H1 (cell line): Measurements from ENCODE around the gene VPS26A. TPM values are rescaled to one million over a fixed set of nuclear protein-coding genes. Genes with fewer than 3 reads are reported as not detected.

Experiments used
- CTCF ChIA-PET: fragments of 300-600 bp; sonication (Branson Sonifier 250); formaldehyde crosslinking; loops from one replicate; lab custom pipeline; 2021; ENCODE audit not compliant: partially characterized antibody; lab: Charles Lee
- POLR2A ChIA-PET: fragments of 300-600 bp; sonication (Branson Sonifier 250); formaldehyde crosslinking; loops from one replicate; lab custom pipeline; 2021; ENCODE audit warnings: inconsistent platforms; ENCODE audit not compliant: partially characterized antibody; lab: Charles Lee
- DNase-seq, 2 experiments: peaks; one replicate each; pipeline versions ENCODE4 v3.0.0 to v3.0.0-alpha.2; 2010 to 2022; ENCODE audit warnings: low spot score in 2 of 2, low read depth in 1 of 2, mixed read lengths in 1 of 2
- FAIRE-seq: peaks from 2 replicates; lab custom pipeline; 2011; peaks lifted over from hg19 to GRCh38; lab: Jason Lieb, UNC
- H2AFZ ChIP-seq: 2 replicates; pipeline ENCODE4 v1.8.1; 2012; ENCODE audit warnings: low read length, inconsistent platforms
- H2AK5ac ChIP-seq: 2 replicates; pipeline ENCODE4 v1.6.1; 2013; ENCODE audit warnings: low read depth, low read length
- H2BK120ac ChIP-seq: replicated peaks from 2 replicates; pipeline ENCODE3; 2013; ENCODE audit warnings: low read depth, low read length, inconsistent platforms
- H2BK12ac ChIP-seq: 2 replicates; pipeline ENCODE4 v1.6.1; 2013; ENCODE audit warnings: low read depth, low read length
- H2BK15ac ChIP-seq: 2 replicates; pipeline ENCODE4 v1.6.1; 2013; ENCODE audit warnings: low read length
- H2BK20ac ChIP-seq: 2 replicates; pipeline ENCODE4 v1.6.1; 2013; ENCODE audit warnings: low read length
- H2BK5ac ChIP-seq: 2 replicates; pipeline ENCODE4 v1.6.1; 2013; ENCODE audit warnings: low read depth, low read length
- H3K14ac ChIP-seq: 2 replicates; pipeline ENCODE4 v1.6.1; 2013; ENCODE audit warnings: inconsistent platforms; ENCODE audit not compliant: insufficient read length
- H3K18ac ChIP-seq: 2 replicates; pipeline ENCODE4 v1.6.1; 2013; ENCODE audit warnings: low read length; ENCODE audit errors: extremely low read depth
- H3K23ac ChIP-seq: 2 replicates; pipeline ENCODE4 v1.6.1; 2013; ENCODE audit warnings: inconsistent platforms; ENCODE audit not compliant: insufficient read length
- H3K23me2 ChIP-seq: 2 replicates; pipeline ENCODE4 v1.6.1; 2013; ENCODE audit warnings: low read depth, low read length
- H3K27ac ChIP-seq: 2 replicates; pipeline ENCODE4 v1.6.1; 2011; ENCODE audit warnings: low read depth, low read length, inconsistent platforms
- H3K27me3 ChIP-seq, 4 experiments: replicated peaks in 1 of 4; 1 replicate in 1 of 4; 2 replicates in 3 of 4; pipeline versions ENCODE4 v1.6.1 to v1.8.1; 2011 to 2013; ENCODE audit warnings: low read length in 3 of 4, mild to moderate bottlenecking in 3 of 4, inconsistent platforms in 2 of 4, mixed read lengths in 2 of 4, moderate library complexity in 1 of 4; ENCODE audit not compliant: control insufficient read depth in 3 of 4, insufficient read depth in 3 of 4; ENCODE audit errors: extremely low read depth in 1 of 4
- H3K36me3 ChIP-seq, 4 experiments: 2 replicates each; pipeline versions ENCODE4 v1.6.1 to v1.8.1; 2011 to 2013; ENCODE audit warnings: mild to moderate bottlenecking in 4 of 4, low read length in 3 of 4, moderate library complexity in 2 of 4, control low read depth in 1 of 4, inconsistent platforms in 1 of 4; ENCODE audit not compliant: insufficient read depth in 4 of 4, control insufficient read depth in 2 of 4
- H3K4ac ChIP-seq: replicated peaks from 2 replicates; pipeline ENCODE3; 2013; ENCODE audit warnings: low read length, low read depth, mixed read lengths, inconsistent platforms; ENCODE audit not compliant: insufficient read length
- H3K4me1 ChIP-seq, 4 experiments: replicated peaks in 1 of 4; 1 replicate in 1 of 4; 2 replicates in 3 of 4; pipeline versions ENCODE4 v1.6.1 to v1.8.1; 2011 to 2013; ENCODE audit warnings: low read length in 3 of 4, inconsistent platforms in 2 of 4, mixed read lengths in 1 of 4; ENCODE audit not compliant: insufficient read depth in 4 of 4, control insufficient read depth in 3 of 4
- H3K4me2 ChIP-seq, 2 experiments: 2 replicates each; pipeline versions ENCODE4 v1.6.1 to v1.8.1; 2011 to 2013; ENCODE audit warnings: low read depth in 2 of 2, low read length in 2 of 2, control low read depth in 1 of 2, inconsistent platforms in 1 of 2, mild to moderate bottlenecking in 1 of 2; ENCODE audit not compliant: insufficient read depth in 1 of 2
- H3K4me3 ChIP-seq, 4 experiments: fragments of 200-600, 300-600 bp in 1 of 4; sonication (generic), shearing (Covaris generic), sonication (Bioruptor Twin) in 1 of 4; 2 replicates each; pipeline versions ENCODE4 v1.5.1 to v1.8.1; 2011 to 2016; ENCODE audit warnings: low read length in 4 of 4, low read depth in 3 of 4, control low read depth in 2 of 4, inconsistent platforms in 2 of 4, mild to moderate bottlenecking in 2 of 4, mixed read lengths in 1 of 4, moderate library complexity in 1 of 4; ENCODE audit not compliant: insufficient read depth in 2 of 4; ENCODE audit errors: extremely low read depth in 1 of 4
- H3K56ac ChIP-seq: replicated peaks from 2 replicates; pipeline ENCODE3; 2013; ENCODE audit warnings: low read depth, mild to moderate bottlenecking, mixed read lengths, low read length, inconsistent platforms; ENCODE audit not compliant: insufficient read length
- H3K79me1 ChIP-seq: 2 replicates; pipeline ENCODE4 v1.6.1; 2013; ENCODE audit warnings: low read depth, low read length, control low read depth
- H3K79me2 ChIP-seq, 2 experiments: 2 replicates each; pipeline versions ENCODE4 v1.6.1 to v1.8.1; 2012 to 2013; ENCODE audit warnings: low read length in 2 of 2, mild to moderate bottlenecking in 2 of 2, inconsistent platforms in 1 of 2; ENCODE audit not compliant: insufficient read depth in 2 of 2, control insufficient read depth in 1 of 2
- H3K9ac ChIP-seq, 4 experiments: replicated peaks in 1 of 4; 1 replicate in 1 of 4; 2 replicates in 3 of 4; pipeline versions ENCODE4 v1.6.1 to v1.8.1; 2011 to 2013; ENCODE audit warnings: low read depth in 3 of 4, low read length in 3 of 4, control low read depth in 2 of 4, mild to moderate bottlenecking in 2 of 4, moderate library complexity in 2 of 4, inconsistent platforms in 1 of 4; ENCODE audit errors: extremely low read depth in 1 of 4
- H3K9me3 ChIP-seq, 2 experiments: 2 replicates each; pipeline versions ENCODE4 v1.6.1 to v1.8.1; 2012 to 2013; ENCODE audit warnings: mild to moderate bottlenecking in 2 of 2, moderate library complexity in 2 of 2, control low read depth in 1 of 2, inconsistent platforms in 1 of 2, low read depth in 1 of 2, low read length in 1 of 2, mixed read lengths in 1 of 2; ENCODE audit not compliant: insufficient read depth in 2 of 2
- H4K20me1 ChIP-seq, 2 experiments: replicated peaks in 1 of 2; 2 replicates each; pipeline versions ENCODE3 to v1.8.1; 2011 to 2013; ENCODE audit warnings: inconsistent platforms in 2 of 2, low read length in 2 of 2, mild to moderate bottlenecking in 1 of 2; ENCODE audit not compliant: insufficient read depth in 2 of 2, control insufficient read depth in 1 of 2
- H4K5ac ChIP-seq: 2 replicates; pipeline ENCODE4 v1.6.1; 2013; ENCODE audit warnings: low read length, low read depth, mixed read lengths, inconsistent platforms; ENCODE audit not compliant: insufficient read length
- H4K8ac ChIP-seq: 2 replicates; pipeline ENCODE4 v1.8.0; 2013; ENCODE audit warnings: mild to moderate bottlenecking, moderate library complexity, low read length, inconsistent platforms; ENCODE audit not compliant: insufficient read depth; ENCODE audit errors: extremely low read depth
- H4K91ac ChIP-seq: replicated peaks from 2 replicates; pipeline ENCODE3; 2013; ENCODE audit warnings: low read length, mixed read lengths, inconsistent platforms; ENCODE audit not compliant: insufficient read length
- EGR1 ChIP-seq: IDR thresholded peaks from 2 replicates; pipeline ENCODE4 v1.6.1; 2011; ENCODE audit warnings: low read depth, low read length, borderline replicate concordance
- JUND ChIP-seq: IDR thresholded peaks from 2 replicates; pipeline ENCODE4 v1.6.1; 2011; ENCODE audit warnings: mild to moderate bottlenecking, improper control_type of control experiment, low read length
- KDM1A ChIP-seq: fragments of 200-600, 300-600 bp; sonication (generic); IDR thresholded peaks from 2 replicates; pipeline ENCODE4 v1.7.1; 2016; ENCODE audit warnings: mild to moderate bottlenecking, low read length, borderline replicate concordance
- PHF8 ChIP-seq: fragments of 200-600 bp; sonication (generic); conservative IDR thresholded peaks from 2 replicates; pipeline ENCODE4 v1.7.1; 2012; ENCODE audit warnings: low read depth, mild to moderate bottlenecking, inconsistent platforms, low read length, moderate library complexity
- POLR2A ChIP-seq, 2 experiments: IDR thresholded peaks; 1 replicate in 1 of 2; 2 replicates in 1 of 2; pipeline ENCODE4 v1.6.1; 2011; ENCODE audit warnings: low read depth in 2 of 2, low read length in 2 of 2, mild to moderate bottlenecking in 2 of 2; ENCODE audit errors: control extremely low read depth in 1 of 2
- POLR2AphosphoS5 ChIP-seq: IDR thresholded peaks from 2 replicates; pipeline ENCODE4 v1.6.1; 2011; ENCODE audit warnings: low read depth, low read length
- TAF1 ChIP-seq: IDR thresholded peaks from 2 replicates; pipeline ENCODE4 v1.6.1; 2011; ENCODE audit warnings: mild to moderate bottlenecking, low read depth, low read length
- TBP ChIP-seq: IDR thresholded peaks from 2 replicates; pipeline ENCODE4 v1.6.1; 2011; ENCODE audit warnings: low read depth, low read length, improper control_type of control experiment
- WGBS, 2 experiments: shearing (Covaris generic) in 1 of 2; methylation state at CpG; one replicate each; pipeline versions ENCODE4 v1.1.6 to v1.1.7; 2013 to 2015; ENCODE audit warnings: low lambda C conversion rate in 2 of 2, mixed read lengths in 2 of 2, inconsistent platforms in 1 of 2, low coverage in 1 of 2, missing lambda C conversion rate in 1 of 2; ENCODE audit not compliant: insufficient replicate concordance in 2 of 2, insufficient coverage in 1 of 2, insufficient read length in 1 of 2; ENCODE audit errors: extremely low coverage in 1 of 2, missing lambda C conversion rate in 1 of 2; 5-methylcytosine and 5-hydroxymethylcytosine counted together
- polyA plus RNA-seq, 7 experiments: library from polyadenylated mRNA; depleted of rRNA in 3 of 7; stranded (reverse) in 5 of 7; unstranded in 2 of 7; fragments of >200 nt in 5 of 7; fragments of 200-250 nt in 2 of 7; gene quantifications; 1 replicate in 5 of 7; 2 replicates in 1 of 7; 4 replicates in 1 of 7; pipeline versions ENCODE4 v1.2.1 to v1.2.3, GENCODE V29; 2011 to 2013; ENCODE audit warnings: missing spikeins in 2 of 7, mixed read lengths in 2 of 7
- total RNA-seq: library from RNA; stranded (reverse); fragmentation: NEBNext Ultra II Directional; extraction: Animal tissue kit (Norgen Biotek cat#: 25700); gene quantifications from 2 replicates; pipeline ENCODE4 v1.2.1, GENCODE V29; 2021
- TF ChIP-seq, protein P1 (sequence below): IDR thresholded peaks from 2 replicates; pipeline ENCODE4 v1.6.1; 2012; ENCODE audit warnings: low read length, inconsistent platforms
- TF ChIP-seq, protein P2 (sequence below), 3 experiments: IDR thresholded peaks; 1 replicate in 2 of 3; 2 replicates in 1 of 3; pipeline versions ENCODE4 v1.5.1 to v1.6.1; 2011; ENCODE audit warnings: low read length in 3 of 3, mild to moderate bottlenecking in 3 of 3, inconsistent platforms in 2 of 3, low read depth in 1 of 3, moderate library complexity in 1 of 3; ENCODE audit not compliant: insufficient read depth in 1 of 3; ENCODE audit errors: control extremely low read depth in 1 of 3

Gene VPS26A
- total and polyA plus RNA-seq, 2 of the 8 experiments (the other 6 are each of a cell fraction or from before 2014, with no cell fraction given): 10.7 to 44.8 TPM

GRCh38 chr10:69130251-69130650 lies 6.3 kb downstream of the VPS26A start:
- Histone ChIP-seq H3K4me2 (no peak overlapping the region), H3K79me1 (no peaks in the 10 kb centered on the region), H2AFZ (no peak overlapping the region), H3K4me1 (no peaks in the 10 kb centered on the region), H4K20me1 (peaks cover 1 to 3% of the 10 kb centered on the region in 2 experiments), H2BK15ac (no peak overlapping the region), H4K91ac (no peak overlapping the region), H3K23me2 (no peaks in the 10 kb centered on the region), H3K79me2 (peaks cover 0 to 71% of the 10 kb centered on the region in 2 experiments; a peak in 2 of 4 replicates), H2BK120ac (no peak overlapping the region), H2BK5ac (no peak overlapping the region), H3K4ac (no peak overlapping the region), H3K23ac (no peak overlapping the region), H3K14ac (no peak overlapping the region), H2BK20ac (no peak overlapping the region), H3K36me3 (peaks cover 0 to 15% (median 2%) of the 10 kb centered on the region in 4 experiments; a peak in 2 of 8 replicates), H3K9ac (no peak overlapping the region), H2BK12ac (no peak overlapping the region), H4K8ac (no peak overlapping the region), H3K18ac (no peak overlapping the region), H4K5ac (no peak overlapping the region), H3K27me3 (no peaks in the 10 kb centered on the region), H3K4me3 (no peak overlapping the region), H3K27ac (no peak overlapping the region), H2AK5ac (no peak overlapping the region), H3K9me3 (no peaks in the 10 kb centered on the region), H3K56ac (no peak overlapping the region)
- CTCF ChIA-PET: interaction anchor here (0.9 kb wide), 1 partner anchor 31 kb away, joined by 4 read pairs; no protein-coding TSS in a partner anchor
- FAIRE-seq: no peak
- no peak for DNase-seq
- WGBS, 2 experiments: 90% methylated on average over 2 of the region's 2 CpGs; no CpG with 5 or more reads in 1 of the 2 experiments
- POLR2A ChIA-PET: no interaction called here
- TF ChIP-seq TAF1 (no peak), JUND (no peak), EGR1 (no peak), KDM1A (no peak), POLR2AphosphoS5 (no peak), POLR2A (IDR thresholded peaks at IDR 0.05; ENCODE audit: control extremely low read depth in 1 of 2, low read depth in 2 of 2, low read length in 2 of 2) (no peak), TBP (no peak), PHF8 (no peak)
- TF ChIP-seq, protein P1, sequence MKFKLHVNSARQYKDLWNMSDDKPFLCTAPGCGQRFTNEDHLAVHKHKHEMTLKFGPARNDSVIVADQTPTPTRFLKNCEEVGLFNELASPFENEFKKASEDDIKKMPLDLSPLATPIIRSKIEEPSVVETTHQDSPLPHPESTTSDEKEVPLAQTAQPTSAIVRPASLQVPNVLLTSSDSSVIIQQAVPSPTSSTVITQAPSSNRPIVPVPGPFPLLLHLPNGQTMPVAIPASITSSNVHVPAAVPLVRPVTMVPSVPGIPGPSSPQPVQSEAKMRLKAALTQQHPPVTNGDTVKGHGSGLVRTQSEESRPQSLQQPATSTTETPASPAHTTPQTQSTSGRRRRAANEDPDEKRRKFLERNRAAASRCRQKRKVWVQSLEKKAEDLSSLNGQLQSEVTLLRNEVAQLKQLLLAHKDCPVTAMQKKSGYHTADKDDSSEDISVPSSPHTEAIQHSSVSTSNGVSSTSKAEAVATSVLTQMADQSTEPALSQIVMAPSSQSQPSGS: no peak
- TF ChIP-seq, protein P2, sequence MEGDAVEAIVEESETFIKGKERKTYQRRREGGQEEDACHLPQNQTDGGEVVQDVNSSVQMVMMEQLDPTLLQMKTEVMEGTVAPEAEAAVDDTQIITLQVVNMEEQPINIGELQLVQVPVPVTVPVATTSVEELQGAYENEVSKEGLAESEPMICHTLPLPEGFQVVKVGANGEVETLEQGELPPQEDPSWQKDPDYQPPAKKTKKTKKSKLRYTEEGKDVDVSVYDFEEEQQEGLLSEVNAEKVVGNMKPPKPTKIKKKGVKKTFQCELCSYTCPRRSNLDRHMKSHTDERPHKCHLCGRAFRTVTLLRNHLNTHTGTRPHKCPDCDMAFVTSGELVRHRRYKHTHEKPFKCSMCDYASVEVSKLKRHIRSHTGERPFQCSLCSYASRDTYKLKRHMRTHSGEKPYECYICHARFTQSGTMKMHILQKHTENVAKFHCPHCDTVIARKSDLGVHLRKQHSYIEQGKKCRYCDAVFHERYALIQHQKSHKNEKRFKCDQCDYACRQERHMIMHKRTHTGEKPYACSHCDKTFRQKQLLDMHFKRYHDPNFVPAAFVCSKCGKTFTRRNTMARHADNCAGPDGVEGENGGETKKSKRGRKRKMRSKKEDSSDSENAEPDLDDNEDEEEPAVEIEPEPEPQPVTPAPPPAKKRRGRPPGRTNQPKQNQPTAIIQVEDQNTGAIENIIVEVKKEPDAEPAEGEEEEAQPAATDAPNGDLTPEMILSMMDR (IDR thresholded peaks at IDR 0.05; ENCODE audit: control extremely low read depth in 1 of 3, insufficient read depth in 1 of 3, low read depth in 1 of 3, low read length in 3 of 3): no peak
